ENCODE measurements around the gene ATP13A4.

DNA sequence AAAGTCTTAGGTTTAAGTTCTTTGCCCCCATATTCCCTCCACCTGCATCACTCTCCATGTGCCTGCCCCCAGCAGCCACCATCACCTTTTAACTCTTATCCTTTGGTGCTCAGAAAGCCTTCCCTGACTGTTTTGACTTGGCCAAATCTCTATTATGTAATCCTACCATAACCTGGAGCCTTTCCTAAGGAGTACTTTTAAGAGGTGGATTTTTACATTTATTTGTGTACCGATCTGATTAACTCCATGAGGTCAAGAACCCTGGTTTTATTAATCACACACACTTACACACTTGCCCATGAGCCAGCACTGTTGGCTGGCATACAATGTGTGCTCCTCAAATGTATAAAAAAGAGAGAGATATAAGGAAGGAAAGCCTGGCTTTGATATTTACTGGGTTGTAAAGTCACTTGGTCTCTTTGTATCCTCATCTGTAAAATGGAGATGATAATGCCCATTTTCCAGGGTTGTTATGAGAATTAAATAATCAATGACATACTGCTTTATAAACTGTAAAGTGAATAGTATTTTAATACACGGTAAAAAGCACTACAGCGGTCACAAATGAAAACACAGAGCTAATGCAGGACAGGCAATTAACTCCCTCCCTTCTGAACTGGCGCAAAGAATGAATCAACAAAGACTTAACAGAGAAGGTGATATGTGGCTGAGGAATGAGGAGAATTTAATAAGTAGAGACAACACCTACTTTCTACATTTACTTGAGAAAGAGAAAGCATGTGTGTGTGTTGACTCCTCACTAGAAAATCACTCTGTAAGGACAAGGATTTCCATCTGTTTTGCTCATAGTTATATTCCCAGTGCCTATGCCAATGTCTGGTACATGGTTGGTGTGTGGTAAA is 45.4 kb downstream of the ATP13A4 start:
- TF ChIP-seq SMC3 (conservative IDR thresholded peaks at IDR 0.05; ENCODE audit: poor library complexity), result no peak
- TF ChIP-seq, protein P1, sequence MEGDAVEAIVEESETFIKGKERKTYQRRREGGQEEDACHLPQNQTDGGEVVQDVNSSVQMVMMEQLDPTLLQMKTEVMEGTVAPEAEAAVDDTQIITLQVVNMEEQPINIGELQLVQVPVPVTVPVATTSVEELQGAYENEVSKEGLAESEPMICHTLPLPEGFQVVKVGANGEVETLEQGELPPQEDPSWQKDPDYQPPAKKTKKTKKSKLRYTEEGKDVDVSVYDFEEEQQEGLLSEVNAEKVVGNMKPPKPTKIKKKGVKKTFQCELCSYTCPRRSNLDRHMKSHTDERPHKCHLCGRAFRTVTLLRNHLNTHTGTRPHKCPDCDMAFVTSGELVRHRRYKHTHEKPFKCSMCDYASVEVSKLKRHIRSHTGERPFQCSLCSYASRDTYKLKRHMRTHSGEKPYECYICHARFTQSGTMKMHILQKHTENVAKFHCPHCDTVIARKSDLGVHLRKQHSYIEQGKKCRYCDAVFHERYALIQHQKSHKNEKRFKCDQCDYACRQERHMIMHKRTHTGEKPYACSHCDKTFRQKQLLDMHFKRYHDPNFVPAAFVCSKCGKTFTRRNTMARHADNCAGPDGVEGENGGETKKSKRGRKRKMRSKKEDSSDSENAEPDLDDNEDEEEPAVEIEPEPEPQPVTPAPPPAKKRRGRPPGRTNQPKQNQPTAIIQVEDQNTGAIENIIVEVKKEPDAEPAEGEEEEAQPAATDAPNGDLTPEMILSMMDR (IDR thresholded peaks at IDR 0.05; ENCODE audit: poor library complexity, severe bottlenecking), result no peak
- TF ChIP-seq EP300 (conservative IDR thresholded peaks at IDR 0.05; ENCODE audit: poor library complexity, severe bottlenecking), result no peak
- TF ChIP-seq RAD21 (conservative IDR thresholded peaks at IDR 0.05), result no peak
